ENCODE measurements around the gene CCSER1. TPM values are rescaled to one million over a fixed set of nuclear protein-coding genes. Genes with fewer than 3 reads are reported as not detected.

CCSER1 gene
- total RNA-seq, 2 donors from 2014 or later: 11.8 to 12.5 TPM

DNA sequence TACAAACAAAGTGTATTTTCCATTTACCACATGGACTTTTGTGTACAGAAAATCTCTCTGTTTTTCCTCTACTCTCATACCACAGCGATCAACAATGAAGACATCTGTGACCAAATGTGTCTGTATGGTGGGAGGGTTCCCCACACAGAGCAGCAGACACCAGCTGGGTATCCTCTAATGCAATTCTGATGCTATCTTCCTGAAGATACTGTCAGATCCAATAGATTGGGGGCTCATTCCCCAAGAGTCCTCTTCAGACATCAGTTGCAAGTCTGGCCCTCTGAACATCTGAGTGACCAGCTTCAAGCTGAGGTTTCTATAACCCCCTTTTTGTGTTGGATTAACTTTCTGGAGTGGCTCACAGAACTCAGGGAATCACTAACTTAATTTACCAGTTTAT is 659.4 kb downstream of the CCSER1 start:
- no peaks in the 10 kb centered on the region for H3K27me3 ChIP-seq
- no peak overlapping the region for H3K27ac ChIP-seq
- no peaks in the 10 kb centered on the region for H3K4me1 ChIP-seq
- TF ChIP-seq, protein P1, sequence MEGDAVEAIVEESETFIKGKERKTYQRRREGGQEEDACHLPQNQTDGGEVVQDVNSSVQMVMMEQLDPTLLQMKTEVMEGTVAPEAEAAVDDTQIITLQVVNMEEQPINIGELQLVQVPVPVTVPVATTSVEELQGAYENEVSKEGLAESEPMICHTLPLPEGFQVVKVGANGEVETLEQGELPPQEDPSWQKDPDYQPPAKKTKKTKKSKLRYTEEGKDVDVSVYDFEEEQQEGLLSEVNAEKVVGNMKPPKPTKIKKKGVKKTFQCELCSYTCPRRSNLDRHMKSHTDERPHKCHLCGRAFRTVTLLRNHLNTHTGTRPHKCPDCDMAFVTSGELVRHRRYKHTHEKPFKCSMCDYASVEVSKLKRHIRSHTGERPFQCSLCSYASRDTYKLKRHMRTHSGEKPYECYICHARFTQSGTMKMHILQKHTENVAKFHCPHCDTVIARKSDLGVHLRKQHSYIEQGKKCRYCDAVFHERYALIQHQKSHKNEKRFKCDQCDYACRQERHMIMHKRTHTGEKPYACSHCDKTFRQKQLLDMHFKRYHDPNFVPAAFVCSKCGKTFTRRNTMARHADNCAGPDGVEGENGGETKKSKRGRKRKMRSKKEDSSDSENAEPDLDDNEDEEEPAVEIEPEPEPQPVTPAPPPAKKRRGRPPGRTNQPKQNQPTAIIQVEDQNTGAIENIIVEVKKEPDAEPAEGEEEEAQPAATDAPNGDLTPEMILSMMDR (IDR thresholded peaks at IDR 0.05): no peak
- H3K36me3 ChIP-seq: no peaks in the 10 kb centered on the region
- H3K9me3 ChIP-seq: no peaks in the 10 kb centered on the region
- DNase-seq (ENCODE audit: low spot score): no peak
- no peak overlapping the region for H3K4me3 ChIP-seq

DNA sequence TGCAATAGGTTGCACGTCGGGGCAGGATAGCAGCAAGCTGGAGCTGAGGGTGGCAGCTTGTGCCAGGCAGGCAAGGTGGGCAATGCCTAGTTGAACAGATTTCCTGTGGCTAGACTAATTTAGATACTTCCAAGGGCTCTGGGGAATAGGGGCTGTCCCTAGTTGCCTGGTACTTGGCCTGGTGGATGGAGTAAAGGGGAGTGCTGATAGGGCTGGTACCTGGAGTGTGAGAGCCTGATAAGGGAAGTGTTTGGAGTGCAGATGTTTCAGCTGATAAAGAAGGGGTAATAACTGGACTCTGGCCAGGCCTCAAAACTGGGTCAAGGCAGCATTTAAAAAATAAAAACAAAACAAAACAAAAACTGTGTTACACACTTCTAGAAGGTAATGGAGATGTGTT is 665.5 kb downstream of the CCSER1 start:
- Histone ChIP-seq H3K4me3 (no peak overlapping the region), H3K27ac (no peak overlapping the region), H3K4me1 (no peaks in the 10 kb centered on the region), H3K36me3 (no peaks in the 10 kb centered on the region), H3K27me3 (no peaks in the 10 kb centered on the region), H3K9me3 (peaks cover 0 to under 1% of the 10 kb centered on the region in 2 donors)
- TF ChIP-seq, protein P1 (IDR thresholded peaks at IDR 0.05): no peak
- DNase-seq (ENCODE audit: low spot score): no peak

DNA sequence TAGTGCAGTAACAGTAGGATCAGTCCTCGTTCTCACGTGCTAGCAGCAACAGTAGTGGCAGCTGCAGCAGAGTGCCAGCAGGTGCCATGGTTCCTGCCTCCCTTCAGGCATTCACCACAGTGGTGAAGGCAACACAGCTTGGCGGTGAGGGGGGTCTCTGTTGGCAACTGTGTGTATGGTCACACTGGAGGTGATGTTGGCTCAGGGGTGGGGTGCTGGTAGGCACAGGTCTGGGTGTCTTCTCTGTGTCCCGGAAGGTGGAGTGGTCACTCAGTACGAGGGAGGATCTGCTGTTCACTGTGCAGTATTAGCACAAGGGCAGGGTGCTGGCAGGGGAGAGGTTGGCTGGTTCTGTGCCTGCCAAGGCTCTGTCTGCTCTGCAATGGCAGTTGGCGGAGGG is 671.8 kb downstream of the CCSER1 start:
- TF ChIP-seq, protein P1 (IDR thresholded peaks at IDR 0.05): no peak
- Histone ChIP-seq H3K4me3 (no peak overlapping the region), H3K36me3 (no peaks in the 10 kb centered on the region), H3K27me3 (no peaks in the 10 kb centered on the region), H3K4me1 (no peaks in the 10 kb centered on the region), H3K27ac (no peak overlapping the region), H3K9me3 (peaks cover 0 to 5% of the 10 kb centered on the region in 2 donors)
- no peak for DNase-seq (ENCODE audit: low spot score)

DNA sequence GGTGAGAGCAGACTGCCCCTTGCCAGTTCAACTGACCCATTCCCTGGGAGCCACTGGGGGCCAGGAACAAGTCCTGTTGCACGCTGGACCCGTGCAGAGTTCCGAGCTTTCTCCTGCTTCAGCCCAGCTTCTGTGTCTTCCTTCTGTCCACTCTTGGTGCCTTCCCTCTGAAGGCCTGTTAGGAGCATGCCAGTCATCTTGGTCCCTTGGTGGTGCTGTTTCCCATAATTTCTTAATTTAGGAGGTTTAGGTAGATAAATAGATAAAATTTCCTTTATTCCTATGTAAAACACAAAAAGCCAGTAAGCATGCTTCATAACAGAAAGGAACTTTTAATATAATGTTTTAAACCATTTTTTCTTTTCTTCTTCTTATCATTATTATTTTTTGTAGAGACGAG is 672.7 kb downstream of the CCSER1 start:
- Histone ChIP-seq H3K27ac (no peak overlapping the region), H3K36me3 (no peaks in the 10 kb centered on the region), H3K9me3 (peaks cover 0 to 5% of the 10 kb centered on the region in 2 donors), H3K27me3 (no peaks in the 10 kb centered on the region), H3K4me1 (no peaks in the 10 kb centered on the region), H3K4me3 (no peak overlapping the region)
- TF ChIP-seq, protein P1 (IDR thresholded peaks at IDR 0.05): no peak
- DNase-seq (ENCODE audit: low spot score): no peak

DNA sequence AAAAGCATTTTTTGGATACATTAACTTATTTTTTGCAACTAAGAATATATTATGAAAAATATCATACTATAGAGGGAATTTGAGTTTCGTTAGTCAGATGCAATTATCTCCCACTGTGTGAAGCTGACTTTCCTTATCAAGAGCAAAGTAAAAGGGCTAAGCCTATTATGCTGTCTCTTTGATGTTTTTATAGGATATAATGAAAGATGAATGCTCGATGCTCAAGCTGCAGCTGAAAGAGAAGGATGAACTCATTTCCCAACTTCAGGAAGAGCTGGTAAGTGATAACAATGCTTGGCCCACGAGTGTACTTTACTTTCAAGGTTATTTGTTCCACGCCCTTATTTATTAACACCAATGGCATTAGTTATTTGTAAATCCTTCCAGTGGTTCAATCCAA is 688.4 kb downstream of the CCSER1 start:
- no peaks in the 10 kb centered on the region for H3K9me3 ChIP-seq
- no peaks in the 10 kb centered on the region for H3K36me3 ChIP-seq
- TF ChIP-seq, protein P1 (IDR thresholded peaks at IDR 0.05): no peak
- no peak overlapping the region for H3K4me3 ChIP-seq
- H3K27me3 ChIP-seq: no peaks in the 10 kb centered on the region
- no peak for DNase-seq (ENCODE audit: low spot score)
- no peaks in the 10 kb centered on the region for H3K4me1 ChIP-seq
- no peak overlapping the region for H3K27ac ChIP-seq

DNA sequence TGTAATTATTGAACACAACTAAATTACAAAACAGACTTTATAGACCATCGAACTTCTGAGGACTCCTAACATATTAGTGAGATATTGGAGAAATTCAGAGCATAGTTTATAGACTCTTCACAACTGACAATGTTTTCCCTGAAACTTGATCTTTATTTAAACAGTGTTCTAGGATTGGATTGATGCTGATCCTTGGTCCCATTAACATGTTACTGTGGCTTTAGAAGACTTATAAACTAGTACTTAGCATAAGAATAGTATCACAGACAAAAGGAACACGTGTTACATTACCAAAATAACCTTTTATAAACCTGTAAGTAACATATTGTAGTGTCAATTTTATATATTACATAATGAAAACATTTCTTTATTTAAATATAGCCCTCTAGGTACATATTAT is 689.6 kb downstream of the CCSER1 start:
- no peaks in the 10 kb centered on the region for H3K27me3 ChIP-seq
- no peaks in the 10 kb centered on the region for H3K36me3 ChIP-seq
- TF ChIP-seq, protein P1 (IDR thresholded peaks at IDR 0.05): no peak
- DNase-seq (ENCODE audit: low spot score): no peak
- no peak overlapping the region for H3K4me3 ChIP-seq
- no peaks in the 10 kb centered on the region for H3K4me1 ChIP-seq
- H3K27ac ChIP-seq: no peak overlapping the region
- H3K9me3 ChIP-seq: no peaks in the 10 kb centered on the region
